Caco-2 (cell line): ENCODE data around the gene SDSL. TPM values are rescaled to one million over a fixed set of nuclear protein-coding genes. Genes with fewer than 3 reads are reported as not detected.
A peak's percentile ranks its signal among the peaks of the same experiment; 100 is the strongest.

Experiments
- BruUV-seq: library from RNA; stranded (reverse); fragments of 400-500 nt; replicated peaks from 2 replicates; lab custom pipeline; 2021; lab: Mats Ljungman, UMichigan
- CTCF ChIA-PET: fragments of 300-600 bp; sonication (Branson Sonifier 250); formaldehyde crosslinking; loops from one replicate; lab custom pipeline; 2022; ENCODE audit warnings: antibody characterized with exemption; lab: Charles Lee
- POLR2A ChIA-PET: fragments of 300-600 bp; sonication (Branson Sonifier 250); formaldehyde crosslinking; loops from one replicate; lab custom pipeline; 2022; ENCODE audit warnings: antibody characterized with exemption; lab: Charles Lee
- DNase-seq, 2 experiments: peaks; one replicate each; pipeline versions ENCODE4 v3.0.0 to v3.0.0-alpha.2; 2020 to 2022
- H3K27me3 ChIP-seq: replicated peaks from 2 replicates; pipeline ENCODE4 v1.6.0; 2011; ENCODE audit warnings: low read length; ENCODE audit not compliant: control insufficient read depth, insufficient read depth
- H3K36me3 ChIP-seq: 2 replicates; pipeline ENCODE4 v1.5.1; 2011; ENCODE audit warnings: low read length; ENCODE audit not compliant: control insufficient read depth, insufficient read depth
- H3K4me1 ChIP-seq: fragments of 250-450 bp; sonication (Bioruptor Pico); 2 replicates; pipeline ENCODE4 v1.5.1; 2020; ENCODE audit warnings: mild to moderate bottlenecking
- H3K4me3 ChIP-seq: 2 replicates; pipeline ENCODE4 v1.5.1; 2011; ENCODE audit warnings: low read depth, mild to moderate bottlenecking, control low read depth, low read length
- H3K9me3 ChIP-seq: fragments of 250-450 bp; sonication (Bioruptor Pico); 2 replicates; pipeline ENCODE4 v1.5.1; 2020; ENCODE audit warnings: mild to moderate bottlenecking, moderate library complexity
- H3K27ac Mint-ChIP-seq: one replicate; pipeline ENCODE4 v1.8.0; 2022; ENCODE audit warnings: mixed read lengths; ENCODE audit not compliant: unreplicated experiment
- H3K27me3 Mint-ChIP-seq: one replicate; pipeline ENCODE4 v1.8.0; 2022; ENCODE audit warnings: mixed read lengths; ENCODE audit not compliant: insufficient read depth, unreplicated experiment
- H3K36me3 Mint-ChIP-seq: one replicate; pipeline ENCODE4 v1.8.0; 2022; ENCODE audit warnings: mild to moderate bottlenecking, mixed read lengths; ENCODE audit not compliant: insufficient read depth, unreplicated experiment
- H3K4me1 Mint-ChIP-seq: one replicate; pipeline ENCODE4 v1.8.0; 2022; ENCODE audit warnings: low read depth, mixed read lengths; ENCODE audit not compliant: unreplicated experiment
- H3K4me3 Mint-ChIP-seq: one replicate; pipeline ENCODE4 v1.8.0; 2022; ENCODE audit warnings: mild to moderate bottlenecking, moderate library complexity, mixed read lengths; ENCODE audit not compliant: unreplicated experiment
- H3K9me3 Mint-ChIP-seq: one replicate; pipeline ENCODE4 v1.8.0; 2022; ENCODE audit warnings: mixed read lengths; ENCODE audit not compliant: unreplicated experiment
- intact Hi-C: fragments of 100-400 bp; cut with micrococcal nuclease; formaldehyde crosslinking; loops from one replicate; pipeline ENCODE4 v1.10.0; 2022; ENCODE audit not compliant: unreplicated experiment
- total RNA-seq: library from RNA; stranded (reverse); gene quantifications from 2 replicates; pipeline ENCODE4 v1.2.3, GENCODE V29; 2022
- TF ChIP-seq, protein P1 (sequence below), 2 experiments: fragments of 200-600 bp in 1 of 2; IDR thresholded peaks; 1 replicate in 1 of 2; 2 replicates in 1 of 2; pipeline versions ENCODE4 v1.5.1 to v1.8.0; 2011 to 2022; ENCODE audit warnings: antibody characterized with exemption in 1 of 2, control low read depth in 1 of 2, inconsistent platforms in 1 of 2, low read depth in 1 of 2, low read length in 1 of 2, mild to moderate bottlenecking in 1 of 2, moderate library complexity in 1 of 2; ENCODE audit not compliant: insufficient read depth in 1 of 2, severe bottlenecking in 1 of 2, unreplicated experiment in 1 of 2

The SDSL gene
- total RNA-seq, 1 experiment from 2014 or later = 4.5 TPM

GRCh38 chr12:113392520-113392919 is 29.7 kb upstream of the SDSL start:
- intact Hi-C loops = no loop called here
- H3K4me1 Mint-ChIP-seq = no peaks in the 10 kb centered on the region
- CTCF ChIA-PET = no interaction called here

GRCh38 chr12:113392988-113393579 is 29.1 kb upstream of the SDSL start:
- ChIA-PET CTCF (no interaction called here), POLR2A (no interaction called here)
- DNase-seq = peak; percentile 25 to 57

More at GRCh38 chr12:113392520-113392919, 29.7 kb upstream of the SDSL start:
- TF ChIP-seq, protein P1, sequence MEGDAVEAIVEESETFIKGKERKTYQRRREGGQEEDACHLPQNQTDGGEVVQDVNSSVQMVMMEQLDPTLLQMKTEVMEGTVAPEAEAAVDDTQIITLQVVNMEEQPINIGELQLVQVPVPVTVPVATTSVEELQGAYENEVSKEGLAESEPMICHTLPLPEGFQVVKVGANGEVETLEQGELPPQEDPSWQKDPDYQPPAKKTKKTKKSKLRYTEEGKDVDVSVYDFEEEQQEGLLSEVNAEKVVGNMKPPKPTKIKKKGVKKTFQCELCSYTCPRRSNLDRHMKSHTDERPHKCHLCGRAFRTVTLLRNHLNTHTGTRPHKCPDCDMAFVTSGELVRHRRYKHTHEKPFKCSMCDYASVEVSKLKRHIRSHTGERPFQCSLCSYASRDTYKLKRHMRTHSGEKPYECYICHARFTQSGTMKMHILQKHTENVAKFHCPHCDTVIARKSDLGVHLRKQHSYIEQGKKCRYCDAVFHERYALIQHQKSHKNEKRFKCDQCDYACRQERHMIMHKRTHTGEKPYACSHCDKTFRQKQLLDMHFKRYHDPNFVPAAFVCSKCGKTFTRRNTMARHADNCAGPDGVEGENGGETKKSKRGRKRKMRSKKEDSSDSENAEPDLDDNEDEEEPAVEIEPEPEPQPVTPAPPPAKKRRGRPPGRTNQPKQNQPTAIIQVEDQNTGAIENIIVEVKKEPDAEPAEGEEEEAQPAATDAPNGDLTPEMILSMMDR (IDR thresholded peaks at IDR 0.05; ENCODE audit: insufficient read depth in 1 of 2, low read depth in 1 of 2, low read length in 1 of 2, severe bottlenecking in 1 of 2, unreplicated experiment in 1 of 2) = no peak
- Histone ChIP-seq H3K4me3 (no peak overlapping the region), H3K36me3 (no peaks in the 10 kb centered on the region; the same call in 1 of the 2 replicates), H3K9me3 (no peaks in the 10 kb centered on the region), H3K4me1 (no peaks in the 10 kb centered on the region), H3K27me3 (no peaks in the 10 kb centered on the region)
- Mint-ChIP-seq H3K4me3 (no peak overlapping the region), H3K27ac (no peak overlapping the region), H3K9me3 (no peaks in the 10 kb centered on the region), H3K27me3 (peaks cover 4% of the 10 kb centered on the region), H3K36me3 (peaks cover 9% of the 10 kb centered on the region)
- no TSS peak for BruUV-seq
- POLR2A ChIA-PET = no interaction called here
- no peak for DNase-seq

DNA sequence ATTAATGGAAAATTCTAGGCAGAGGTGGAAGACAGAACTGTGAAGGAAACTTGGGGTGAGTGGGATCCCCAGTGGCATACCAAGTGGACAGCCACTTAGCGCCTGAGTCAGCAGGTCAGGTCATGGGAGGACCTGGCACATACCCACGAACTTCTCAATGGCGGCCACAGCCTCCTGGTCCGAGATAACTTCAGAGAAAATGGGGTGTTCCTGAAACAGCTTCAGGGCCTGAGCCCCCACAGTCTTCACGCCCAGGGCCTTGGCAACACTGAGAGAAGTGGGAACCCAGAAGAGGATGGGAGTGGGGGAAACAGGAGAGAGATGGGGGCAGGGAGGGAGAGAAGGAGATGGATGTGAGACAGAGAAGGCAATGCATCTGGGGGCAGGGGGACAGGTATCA is 28.4 kb upstream of the SDSL start:
- Mint-ChIP-seq H3K27me3 (peaks cover 7% of the 10 kb centered on the region), H3K9me3 (no peaks in the 10 kb centered on the region), H3K4me3 (no peak overlapping the region), H3K4me1 (no peaks in the 10 kb centered on the region), H3K36me3 (peaks cover 4% of the 10 kb centered on the region), H3K27ac (no peak overlapping the region)
- no peaks in the 10 kb centered on the region for H3K27me3 ChIP-seq
- no peak for DNase-seq
- no peaks in the 10 kb centered on the region for H3K4me1 ChIP-seq
- TF ChIP-seq, protein P1 (IDR thresholded peaks at IDR 0.05; ENCODE audit: insufficient read depth in 1 of 2, low read depth in 1 of 2, low read length in 1 of 2, severe bottlenecking in 1 of 2, unreplicated experiment in 1 of 2) = no peak
- POLR2A ChIA-PET = no interaction called here
- no TSS peak for BruUV-seq
- CTCF ChIA-PET = no interaction called here
- H3K4me3 ChIP-seq = no peak overlapping the region
- H3K9me3 ChIP-seq = no peaks in the 10 kb centered on the region
- intact Hi-C loops = no loop called here
- H3K36me3 ChIP-seq = no peaks in the 10 kb centered on the region

More at GRCh38 chr12:113392988-113393579, 29.1 kb upstream of the SDSL start:
- peaks cover 7% of the 10 kb centered on the region for H3K27me3 Mint-ChIP-seq
- no peaks in the 10 kb centered on the region for H3K4me1 ChIP-seq
- intact Hi-C loops = no loop called here
- H3K27ac Mint-ChIP-seq = no peak overlapping the region
- H3K4me1 Mint-ChIP-seq = no peaks in the 10 kb centered on the region
- H3K27me3 ChIP-seq = no peaks in the 10 kb centered on the region
- H3K4me3 ChIP-seq = no peak overlapping the region
- no peaks in the 10 kb centered on the region; the same call in 1 of the 2 replicates for H3K36me3 ChIP-seq
- TF ChIP-seq, protein P1 (IDR thresholded peaks at IDR 0.05; ENCODE audit: insufficient read depth in 1 of 2, low read depth in 1 of 2, low read length in 1 of 2, severe bottlenecking in 1 of 2, unreplicated experiment in 1 of 2) = no peak
- peaks cover 4% of the 10 kb centered on the region for H3K36me3 Mint-ChIP-seq
- no peaks in the 10 kb centered on the region for H3K9me3 ChIP-seq
- no peaks in the 10 kb centered on the region for H3K9me3 Mint-ChIP-seq
- no peak overlapping the region for H3K4me3 Mint-ChIP-seq
- no TSS peak for BruUV-seq
